NCI-H128 (cell line): ENCODE measurements around the gene GALNT9.

ENCODE experiments used
- DNase-seq: peaks from one replicate; lab custom pipeline; 2025; ENCODE audit not compliant: unreplicated experiment; lab: John Stamatoyannopoulos, UW

Gene GALNT9

GRCh38 chr12:132187646-132188450 lies 141.5 kb downstream of the GALNT9 start:
- DNase-seq = no peak

GRCh38 chr12:132186857-132187620 lies 142.3 kb downstream of the GALNT9 start:
- DNase-seq = no peak

GRCh38 chr12:132186208-132186856 lies 143.1 kb downstream of the GALNT9 start:
- DNase-seq = no peak

- DNase-seq = no peak
Observed at GRCh38 chr12:132185705-132186104, 143.7 kb downstream of the GALNT9 start.

- DNase-seq = no peak
Observed at GRCh38 chr12:132182711-132183365, 146.6 kb downstream of the GALNT9 start.

- DNase-seq = no peak
Observed at GRCh38 chr12:132182206-132182710, 147.1 kb downstream of the GALNT9 start.

GRCh38 chr12:132181570-132182200 lies 147.7 kb downstream of the GALNT9 start:
- no peak for DNase-seq

GRCh38 chr12:132180648-132181546 lies 148.5 kb downstream of the GALNT9 start:
- DNase-seq = no peak

GRCh38 chr12:132179431-132180362 lies 149.7 kb downstream of the GALNT9 start:
- no peak for DNase-seq

GRCh38 chr12:132178801-132179401 lies 150.5 kb downstream of the GALNT9 start:
- DNase-seq = no peak

GRCh38 chr12:132178316-132178715 lies 151.1 kb downstream of the GALNT9 start:
- no peak for DNase-seq

GRCh38 chr12:132176920-132177551 lies 152.4 kb downstream of the GALNT9 start:
- no peak for DNase-seq

GRCh38 chr12:132176385-132176919 lies 152.9 kb downstream of the GALNT9 start:
- no peak for DNase-seq

- no peak for DNase-seq
Observed at GRCh38 chr12:132175496-132176384, 153.6 kb downstream of the GALNT9 start.

- DNase-seq = no peak
Observed at GRCh38 chr12:132174839-132175490, 154.4 kb downstream of the GALNT9 start.
